Stimulated activated CD8-positive, alpha-beta memory T cell treated with anti-CD3 and anti-CD28 coated beads, Interleukin-2, amount 100 ng/mL, for 48 hours (primary cell): Measurements from ENCODE around the gene CDKN1A.

Source experiments
- DNase-seq, 2 donors: peaks; one replicate each; pipeline ENCODE4 v3.0.0-alpha.2; 2020; ENCODE audit warnings: low read depth in 2 of 2

CDKN1A gene

DNA sequence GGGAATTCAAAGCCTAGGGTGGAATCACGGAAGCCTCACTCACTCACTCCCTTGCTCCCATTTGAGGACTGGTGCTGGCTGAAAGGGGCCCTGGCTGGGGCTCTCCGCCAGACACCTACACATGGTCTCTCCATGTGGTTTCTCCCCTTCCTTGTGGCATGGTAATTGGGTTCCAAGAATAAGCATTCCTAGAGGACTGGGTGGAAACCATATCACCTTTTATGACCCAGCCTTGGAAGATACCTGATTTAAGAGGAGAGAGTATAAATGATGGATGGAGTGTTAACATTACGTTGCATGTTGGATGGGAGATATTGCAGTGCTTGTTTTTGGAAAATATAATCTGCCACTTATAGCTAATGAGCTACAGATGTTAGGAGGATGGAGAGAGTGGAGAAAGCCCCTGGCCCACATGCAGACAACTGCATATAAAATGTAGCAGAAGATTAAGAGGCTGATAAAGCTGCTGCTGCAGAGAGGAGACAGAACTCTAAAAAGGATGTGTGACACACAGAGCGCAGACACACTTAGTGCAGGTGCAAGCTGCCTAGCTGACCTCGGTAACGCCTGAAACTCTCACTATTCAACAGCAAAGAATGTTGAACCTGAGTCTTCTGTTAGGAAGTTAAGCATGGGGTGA is 23.3 kb upstream of the CDKN1A start:
- no peak for DNase-seq

DNA sequence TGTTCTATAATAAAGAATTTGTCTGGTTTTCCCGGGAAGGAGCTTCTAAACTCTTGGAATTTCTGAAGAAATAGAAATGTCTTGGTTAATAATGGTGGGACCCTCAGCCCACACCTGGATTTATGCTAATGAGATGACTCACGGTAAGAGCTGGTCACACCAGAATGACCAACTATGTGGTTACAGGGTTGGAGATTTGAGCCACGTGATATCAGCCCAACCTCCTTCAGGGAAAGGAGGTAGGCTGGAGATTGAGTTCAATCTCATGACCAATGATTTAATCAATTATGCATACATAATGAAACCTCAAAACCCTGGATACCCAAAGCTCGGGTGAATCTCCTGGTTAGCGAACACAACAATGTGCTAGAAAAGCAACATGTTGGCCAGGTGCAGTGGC is 22.1 kb upstream of the CDKN1A start:
- no peak for DNase-seq

- no peak for DNase-seq
Measured at GRCh38 chr6:36657271-36657670, 21.2 kb upstream of the CDKN1A start.

DNA sequence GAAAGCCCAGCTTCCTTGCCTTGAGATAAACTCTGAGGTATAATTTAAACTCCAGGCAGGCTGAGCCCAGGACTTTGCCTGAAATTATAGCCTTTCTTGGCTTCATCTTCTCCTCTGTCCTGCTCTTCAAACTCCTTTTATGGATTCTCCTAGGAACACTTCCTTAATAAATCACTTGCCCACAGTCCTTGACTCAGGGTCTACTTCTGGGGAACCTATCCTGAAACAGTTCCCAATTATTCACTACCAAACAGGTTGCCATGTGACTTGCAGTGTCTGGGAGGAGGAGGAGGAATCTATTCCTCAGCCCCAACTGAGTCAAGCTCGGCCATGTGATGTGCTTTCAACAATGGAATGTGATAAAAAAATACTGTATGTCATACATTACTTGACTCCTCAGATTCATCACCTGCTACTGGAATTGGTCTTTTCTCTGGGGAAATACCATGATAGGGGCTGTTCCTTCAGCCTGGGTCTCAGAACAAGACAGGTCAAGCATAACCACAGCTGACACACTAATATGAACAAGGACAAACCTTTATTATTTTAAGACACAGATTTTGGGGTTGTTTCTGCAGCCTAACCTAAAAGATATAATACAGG is 20.5 kb upstream of the CDKN1A start:
- DNase-seq, result no peak

DNA sequence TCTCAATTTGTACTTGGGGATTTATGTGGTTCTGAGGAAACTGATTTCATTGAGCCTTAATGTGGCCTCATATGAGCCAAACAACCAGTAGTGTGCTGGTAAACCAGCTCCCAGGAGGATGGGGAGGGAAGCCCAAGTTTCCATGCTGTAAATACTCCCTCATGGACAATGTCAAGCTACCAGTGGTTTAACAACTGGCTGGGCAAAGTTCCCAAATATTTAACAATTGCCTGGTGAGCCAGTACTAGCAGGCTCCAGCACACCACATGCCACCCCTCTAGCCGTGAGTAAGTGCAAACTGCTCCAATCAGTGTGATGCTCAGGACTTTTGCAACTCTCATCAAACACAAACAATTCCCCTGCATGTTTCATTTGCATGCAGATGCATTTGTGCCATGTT is 19.2 kb upstream of the CDKN1A start:
- no peak for DNase-seq

- no peak for DNase-seq
Measured at GRCh38 chr6:36660771-36661471, 17.6 kb upstream of the CDKN1A start.

DNA sequence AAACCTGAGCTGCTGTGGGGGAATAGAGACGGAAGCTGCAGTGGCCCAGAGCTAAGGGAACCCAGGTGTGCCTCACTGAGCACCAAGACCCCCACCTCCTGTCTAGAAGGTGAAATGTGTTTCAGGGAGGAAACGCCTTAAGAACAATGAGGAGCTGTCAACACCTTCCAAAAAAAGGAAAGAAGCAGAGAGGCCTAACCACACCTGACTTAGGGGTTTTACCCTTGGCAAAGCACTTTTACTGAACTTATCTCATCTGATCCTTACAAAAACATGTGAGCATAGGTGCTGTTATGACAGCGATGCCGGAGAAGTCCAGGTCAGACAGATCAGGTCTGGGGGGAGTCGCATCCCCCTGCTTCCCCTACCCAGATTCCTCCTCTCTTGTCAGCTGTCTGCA is 16.1 kb upstream of the CDKN1A start:
- no peak for DNase-seq

DNA sequence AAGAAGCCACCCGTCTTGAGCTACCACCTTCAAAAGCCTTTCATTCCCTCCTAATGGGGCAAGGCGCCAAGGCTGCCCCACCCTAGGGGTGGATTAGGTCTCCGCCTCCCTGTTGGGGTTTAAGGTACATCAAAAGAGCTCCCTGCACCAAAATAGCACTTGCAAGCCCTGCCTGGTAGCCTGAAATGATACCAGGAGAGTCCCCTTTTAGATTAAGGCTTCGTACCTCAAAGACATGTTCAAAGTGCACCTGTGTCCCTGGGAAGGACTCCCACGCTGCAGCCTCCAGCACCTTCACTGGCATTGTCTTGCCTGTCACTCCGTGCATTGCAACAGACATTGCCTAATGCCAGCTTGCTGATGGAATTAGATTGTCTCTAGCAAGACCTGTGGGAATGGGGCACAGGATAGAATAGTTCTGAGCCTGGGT is 15.7 kb upstream of the CDKN1A start:
- no peak for DNase-seq

GRCh38 chr6:36663504-36664446 is 14.7 kb upstream of the CDKN1A start:
- DNase-seq, result no peak

DNA sequence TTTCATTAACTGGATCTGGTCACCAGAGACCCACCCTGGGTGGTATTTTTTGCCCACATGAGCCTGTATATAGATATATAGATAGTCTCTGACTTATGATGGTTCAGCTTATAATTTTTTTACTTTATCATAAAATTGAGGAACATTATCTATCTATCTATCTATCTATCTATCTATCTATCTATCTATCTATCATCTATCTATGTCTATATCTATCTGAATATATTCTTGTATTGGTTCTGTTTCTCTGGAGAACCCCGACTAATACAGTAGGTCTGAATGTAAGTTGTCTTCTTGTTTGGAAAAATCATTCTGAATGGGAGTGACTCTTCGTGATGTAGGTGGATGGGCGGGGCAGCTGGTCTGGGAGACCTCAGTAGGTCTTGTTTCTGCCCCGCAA is 13.3 kb upstream of the CDKN1A start:
- DNase-seq, result no peak

- no peak for DNase-seq
Measured at GRCh38 chr6:36666287-36666686, 12.2 kb upstream of the CDKN1A start.

- DNase-seq, result no peak
Measured at GRCh38 chr6:36666826-36667591, 11.5 kb upstream of the CDKN1A start.

DNA sequence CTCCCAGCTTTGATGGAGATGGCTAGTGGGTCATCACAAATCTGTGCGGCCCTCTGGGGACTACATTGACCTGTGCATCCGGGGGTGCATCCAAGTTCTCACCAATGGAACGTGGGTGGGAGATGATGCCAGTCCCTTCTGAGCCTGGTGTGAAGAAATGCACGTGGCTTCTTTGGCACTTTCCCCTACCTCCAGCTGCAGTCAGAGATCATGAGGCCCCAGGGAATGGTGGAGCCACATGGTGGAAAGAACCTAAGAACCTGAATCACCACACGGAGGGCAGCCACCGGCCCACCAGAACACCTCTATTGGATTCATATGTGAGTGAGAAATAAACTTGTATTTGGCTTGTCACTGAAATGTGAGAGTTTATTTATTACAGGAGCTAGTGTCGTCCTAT is 9.9 kb upstream of the CDKN1A start:
- DNase-seq, result no peak

DNA sequence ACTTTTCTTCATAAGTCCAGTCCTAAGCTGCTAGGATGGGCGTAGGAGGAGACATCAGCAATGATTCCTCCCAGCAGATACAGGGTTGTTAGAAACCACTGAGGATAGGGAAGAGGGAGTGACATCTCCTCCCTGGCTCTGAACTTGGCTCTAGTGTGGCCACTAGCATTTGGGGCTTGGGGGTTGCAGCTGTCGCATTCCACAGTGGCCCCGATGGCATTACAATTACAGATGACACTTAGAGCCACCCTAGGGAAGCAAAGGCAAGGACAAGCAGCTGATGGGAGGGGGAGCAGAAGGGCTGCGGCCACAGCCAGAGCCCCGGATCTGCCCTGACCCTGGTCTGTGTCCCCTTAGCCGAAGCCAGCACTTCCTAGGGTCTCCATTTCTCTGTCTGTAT is 9.5 kb upstream of the CDKN1A start:
- DNase-seq, result no peak

GRCh38 chr6:36670271-36670670 is 8.2 kb upstream of the CDKN1A start:
- no peak for DNase-seq

GRCh38 chr6:36671687-36672375 is 6.7 kb upstream of the CDKN1A start:
- no peak for DNase-seq

GRCh38 chr6:36673882-36674281 is 4.6 kb upstream of the CDKN1A start:
- no peak for DNase-seq

- DNase-seq, result no peak
Measured at GRCh38 chr6:36674942-36675341, 3.6 kb upstream of the CDKN1A start.

DNA sequence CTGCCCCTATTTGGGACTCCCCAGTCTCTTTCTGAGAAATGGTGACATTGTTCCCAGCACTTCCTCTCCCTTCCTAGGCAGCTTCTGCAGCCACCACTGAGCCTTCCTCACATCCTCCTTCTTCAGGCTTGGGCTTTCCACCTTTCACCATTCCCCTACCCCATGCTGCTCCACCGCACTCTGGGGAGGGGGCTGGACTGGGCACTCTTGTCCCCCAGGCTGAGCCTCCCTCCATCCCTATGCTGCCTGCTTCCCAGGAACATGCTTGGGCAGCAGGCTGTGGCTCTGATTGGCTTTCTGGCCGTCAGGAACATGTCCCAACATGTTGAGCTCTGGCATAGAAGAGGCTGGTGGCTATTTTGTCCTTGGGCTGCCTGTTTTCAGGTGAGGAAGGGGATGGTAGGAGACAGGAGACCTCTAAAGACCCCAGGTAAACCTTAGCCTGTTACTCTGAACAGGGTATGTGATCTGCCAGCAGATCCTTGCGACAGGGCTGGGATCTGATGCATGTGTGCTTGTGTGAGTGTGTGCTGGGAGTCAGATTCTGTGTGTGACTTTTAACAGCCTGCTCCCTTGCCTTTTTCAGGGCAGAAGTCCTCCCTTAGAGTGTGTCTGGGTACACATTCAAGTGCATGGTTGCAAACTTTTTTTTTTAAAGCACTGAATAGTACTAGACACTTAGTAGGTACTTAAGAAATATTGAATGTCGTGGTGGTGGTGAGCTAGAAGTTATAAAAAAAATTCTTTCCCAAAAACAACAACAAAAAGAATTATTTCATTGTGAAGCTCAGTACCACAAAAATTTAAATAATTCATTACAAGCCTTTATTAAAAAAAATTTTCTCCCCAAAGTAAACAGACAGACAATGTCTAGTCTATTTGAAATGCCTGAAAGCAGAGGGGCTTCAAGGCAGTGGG is 2.1 kb upstream of the CDKN1A start:
- DNase-seq, result no peak
